AG04450 (cell line): ENCODE data around the gene CDK14. TPM values are rescaled to one million over a fixed set of nuclear protein-coding genes. Genes with fewer than 3 reads are reported as not detected.

Source experiments
- CTCF ChIA-PET: fragments of 300-600, 350-600 bp; formaldehyde crosslinking; extraction: SDS; loops from one replicate; lab custom pipeline; 2022; ENCODE audit warnings: antibody characterized with exemption, inconsistent platforms; lab: Charles Lee
- POLR2A ChIA-PET: fragments of 350-600 bp; formaldehyde crosslinking; extraction: SDS; loops from one replicate; lab custom pipeline; 2021; ENCODE audit warnings: antibody characterized with exemption, inconsistent platforms; lab: Yijun Ruan, JAX
- DNase-seq: peaks from one replicate; pipeline ENCODE4 v3.0.0-alpha.2; 2011; ENCODE audit warnings: low read depth, low spot score
- H3K27ac ChIP-seq: one replicate; pipeline ENCODE4 v1.5.1; 2012; ENCODE audit warnings: low read depth, low read length, control low read depth
- H3K27me3 ChIP-seq: one replicate; pipeline ENCODE4 v1.6.0; 2012; ENCODE audit warnings: low read length; ENCODE audit not compliant: control insufficient read depth, insufficient read depth
- H3K4me3 ChIP-seq: 2 replicates; pipeline ENCODE4 v1.5.1; 2011; ENCODE audit warnings: mild to moderate bottlenecking, low read depth, low read length, control low read depth
- H3K9me3 ChIP-seq: 2 replicates; pipeline ENCODE4 v1.5.1; 2012; ENCODE audit warnings: low read length; ENCODE audit not compliant: control insufficient read depth, insufficient read depth
- polyA plus RNA-seq: library from polyadenylated mRNA; depleted of rRNA; stranded (reverse); fragments of >200 nt; gene quantifications from 2 replicates; pipeline ENCODE4 v1.2.3, GENCODE V29; 2011
- TF ChIP-seq, protein P1 (sequence below): IDR thresholded peaks from 2 replicates; pipeline ENCODE4 v1.5.1; 2011; ENCODE audit warnings: low read depth, low read length, control low read depth, inconsistent platforms

Gene CDK14
- polyA plus RNA-seq, 1 experiment = 28.4 TPM

DNA sequence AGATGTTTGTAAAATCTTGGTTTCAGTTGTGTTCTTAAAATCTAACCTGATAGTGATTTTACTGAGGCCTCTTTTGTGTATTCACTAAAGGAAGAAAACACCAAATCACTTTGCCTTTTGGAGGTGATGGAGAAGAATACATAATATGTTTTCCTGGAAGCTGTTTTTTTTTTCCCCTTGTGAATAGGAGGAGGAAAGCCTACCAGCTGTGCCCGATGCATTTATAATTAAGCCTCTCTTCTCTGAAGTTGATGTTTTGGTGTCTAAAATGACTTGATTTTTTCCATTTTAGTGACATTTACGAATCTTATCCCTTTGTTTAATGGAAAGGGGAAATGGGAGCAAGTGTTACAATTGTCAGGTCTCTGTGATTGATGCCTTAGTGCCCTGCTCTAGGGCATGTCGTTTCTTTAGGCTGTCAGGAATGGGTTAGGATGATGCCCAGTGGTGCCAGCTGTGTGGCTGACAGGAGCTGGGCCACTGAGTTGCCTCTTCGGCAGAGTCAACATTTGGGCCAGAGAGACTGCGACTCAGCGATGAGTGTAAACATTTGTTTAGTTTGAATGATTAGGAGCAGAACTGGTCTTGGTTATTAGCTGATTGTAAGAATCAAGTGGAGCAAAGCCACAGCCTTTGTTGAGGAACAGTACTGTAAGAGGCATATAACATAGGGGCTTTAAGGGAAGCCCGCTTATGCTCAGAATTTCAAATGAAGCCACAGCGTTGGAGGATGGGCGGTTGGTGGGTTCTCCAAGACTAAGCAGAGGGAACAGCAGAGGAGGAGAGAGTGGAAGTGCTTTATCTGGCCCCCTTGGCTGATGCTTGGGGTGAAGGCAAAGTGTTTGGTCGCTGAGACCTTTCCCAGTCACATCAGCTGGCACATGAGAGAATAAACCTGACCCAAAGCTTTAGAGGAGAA is 81.6 kb downstream of the CDK14 start:
- DNase-seq = no peak
- no peak overlapping the region for H3K27ac ChIP-seq
- POLR2A ChIA-PET = no interaction called here
- CTCF ChIA-PET = interaction anchor here (0.7 to 1.0 kb wide), 3 partner anchors 46 to 412 kb away, joined by 3 to 5 read pairs (median 4); no protein-coding TSS in a partner anchor
- no peaks in the 10 kb centered on the region for H3K27me3 ChIP-seq
- TF ChIP-seq, protein P1, sequence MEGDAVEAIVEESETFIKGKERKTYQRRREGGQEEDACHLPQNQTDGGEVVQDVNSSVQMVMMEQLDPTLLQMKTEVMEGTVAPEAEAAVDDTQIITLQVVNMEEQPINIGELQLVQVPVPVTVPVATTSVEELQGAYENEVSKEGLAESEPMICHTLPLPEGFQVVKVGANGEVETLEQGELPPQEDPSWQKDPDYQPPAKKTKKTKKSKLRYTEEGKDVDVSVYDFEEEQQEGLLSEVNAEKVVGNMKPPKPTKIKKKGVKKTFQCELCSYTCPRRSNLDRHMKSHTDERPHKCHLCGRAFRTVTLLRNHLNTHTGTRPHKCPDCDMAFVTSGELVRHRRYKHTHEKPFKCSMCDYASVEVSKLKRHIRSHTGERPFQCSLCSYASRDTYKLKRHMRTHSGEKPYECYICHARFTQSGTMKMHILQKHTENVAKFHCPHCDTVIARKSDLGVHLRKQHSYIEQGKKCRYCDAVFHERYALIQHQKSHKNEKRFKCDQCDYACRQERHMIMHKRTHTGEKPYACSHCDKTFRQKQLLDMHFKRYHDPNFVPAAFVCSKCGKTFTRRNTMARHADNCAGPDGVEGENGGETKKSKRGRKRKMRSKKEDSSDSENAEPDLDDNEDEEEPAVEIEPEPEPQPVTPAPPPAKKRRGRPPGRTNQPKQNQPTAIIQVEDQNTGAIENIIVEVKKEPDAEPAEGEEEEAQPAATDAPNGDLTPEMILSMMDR = no peak
- H3K9me3 ChIP-seq = no peaks in the 10 kb centered on the region
- no peak overlapping the region for H3K4me3 ChIP-seq

DNA sequence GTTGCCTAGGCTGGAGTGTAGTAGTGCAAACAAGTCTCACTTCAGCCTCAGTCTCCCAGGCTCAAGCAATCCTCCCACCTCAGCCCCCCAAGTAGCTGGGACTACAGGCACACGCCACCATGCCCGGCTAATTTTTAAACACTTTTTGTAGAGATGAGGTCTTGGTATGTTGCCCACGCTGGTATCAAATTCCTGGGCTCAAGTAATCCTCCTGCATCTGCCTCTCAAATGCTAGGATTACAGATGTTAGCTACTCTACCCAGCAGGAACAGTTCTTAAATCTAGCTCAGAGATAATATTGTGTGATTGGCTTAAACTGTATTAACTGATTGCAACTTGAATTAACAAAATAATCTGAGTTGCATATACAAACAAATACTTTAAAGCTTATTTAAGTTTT is 82.9 kb downstream of the CDK14 start:
- no peak overlapping the region for H3K4me3 ChIP-seq
- H3K9me3 ChIP-seq = no peaks in the 10 kb centered on the region
- ChIA-PET CTCF (no interaction called here), POLR2A (interaction anchor here (1.2 kb wide), 1 partner anchor 14 kb away, joined by 6 read pairs; no protein-coding TSS in a partner anchor)
- H3K27me3 ChIP-seq = no peaks in the 10 kb centered on the region
- DNase-seq = no peak
- TF ChIP-seq, protein P1 = no peak
- H3K27ac ChIP-seq = no peak overlapping the region

DNA sequence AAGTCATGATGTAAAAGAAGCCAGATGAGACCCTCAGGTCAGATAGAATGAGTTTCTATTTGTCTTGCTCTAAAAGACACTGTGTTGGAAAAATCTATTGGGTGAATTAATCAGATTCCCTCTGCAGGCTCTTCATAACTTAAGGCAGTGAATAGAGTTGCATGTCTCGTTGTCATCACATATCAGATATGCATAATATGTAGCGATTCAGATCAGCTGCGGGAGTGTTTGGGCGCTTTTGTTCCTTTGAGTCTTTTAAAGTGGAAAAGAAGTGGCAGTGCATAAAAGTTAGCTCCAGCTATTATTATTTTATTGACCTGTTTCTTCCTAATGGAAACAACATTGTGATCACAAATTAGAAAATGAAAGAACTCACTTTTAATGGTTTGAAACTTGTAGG is 84.4 kb downstream of the CDK14 start:
- no peak for DNase-seq
- no peaks in the 10 kb centered on the region for H3K9me3 ChIP-seq
- POLR2A ChIA-PET = no interaction called here
- no peak overlapping the region for H3K4me3 ChIP-seq
- TF ChIP-seq, protein P1 = no peak
- no peak overlapping the region for H3K27ac ChIP-seq
- CTCF ChIA-PET = interaction anchor here (0.6 to 1.0 kb wide), 2 partner anchors 8 to 84 kb away, joined by 3 read pairs; partner anchors contain the start of gene CDK14
- H3K27me3 ChIP-seq = no peaks in the 10 kb centered on the region

DNA sequence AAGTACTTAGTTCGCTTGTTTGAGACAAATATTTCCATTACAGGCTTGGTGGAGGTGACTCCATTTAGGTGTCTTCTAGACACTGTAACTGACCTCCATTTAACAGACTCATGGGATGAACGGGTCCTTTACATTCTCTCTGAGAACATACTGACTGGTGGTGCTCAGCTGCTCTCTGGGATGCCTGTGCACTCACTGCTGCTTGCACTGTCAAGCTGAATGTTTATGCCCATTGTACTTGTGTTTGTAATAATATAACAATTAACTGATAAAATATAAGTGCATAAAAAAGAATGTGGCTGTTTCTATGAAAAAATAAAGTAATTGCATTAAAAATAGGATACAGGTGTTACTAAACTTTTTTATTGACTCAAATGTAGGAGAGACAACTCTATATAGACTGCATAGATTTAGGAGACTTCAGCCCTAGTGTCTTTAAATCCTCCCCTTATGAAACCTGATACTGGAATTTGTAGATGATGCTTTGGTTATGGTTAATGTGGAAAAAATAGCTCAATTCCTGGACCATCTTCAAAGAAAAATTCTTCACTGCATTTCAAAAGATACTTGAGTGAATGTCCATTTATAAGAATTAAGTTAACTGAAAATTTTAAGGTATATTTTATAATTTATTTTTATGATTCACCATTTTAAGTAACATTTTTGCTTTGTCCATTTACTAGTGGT is 85.4 kb downstream of the CDK14 start:
- H3K9me3 ChIP-seq = no peaks in the 10 kb centered on the region
- TF ChIP-seq, protein P1 = no peak
- DNase-seq = no peak
- no peaks in the 10 kb centered on the region for H3K27me3 ChIP-seq
- H3K27ac ChIP-seq = no peak overlapping the region
- POLR2A ChIA-PET = interaction anchor here (1.0 kb wide), 1 partner anchor 9 kb away, joined by 3 read pairs; no protein-coding TSS in a partner anchor
- H3K4me3 ChIP-seq = no peak overlapping the region
- CTCF ChIA-PET = interaction anchor here (0.6 to 1.1 kb wide), 2 partner anchors 9 to 52 kb away, joined by 3 read pairs; no protein-coding TSS in a partner anchor
